ENCODE data around the gene KIAA0232.
"Not testable (repeated sequence)": the region's sequence is repeated elsewhere in the genome, so short reads cannot be mapped to it uniquely, and the experiment has no call there.

The KIAA0232 gene

GRCh38 chr4:6811165-6811564 is 28.6 kb downstream of the KIAA0232 start:
- DNase-seq: no peak

DNA sequence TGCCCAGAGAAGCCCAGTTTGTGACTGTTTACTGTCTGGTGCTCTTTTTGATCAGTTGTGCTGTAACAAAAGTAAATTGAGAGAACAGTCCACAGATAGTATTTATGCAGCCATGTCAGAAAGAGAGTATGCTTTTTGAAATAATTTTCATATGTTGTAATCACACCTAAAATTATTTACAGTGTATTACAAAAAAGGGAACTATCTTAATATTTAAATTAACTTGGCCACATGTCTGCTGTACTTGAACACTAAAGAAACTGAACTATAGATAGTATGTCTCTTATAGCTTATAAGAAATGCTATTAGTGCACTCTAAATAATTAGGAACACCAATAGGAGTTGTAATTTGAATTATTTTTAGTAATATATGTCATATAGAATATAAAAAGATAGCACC is 30.2 kb downstream of the KIAA0232 start:
- no peak for DNase-seq

DNA sequence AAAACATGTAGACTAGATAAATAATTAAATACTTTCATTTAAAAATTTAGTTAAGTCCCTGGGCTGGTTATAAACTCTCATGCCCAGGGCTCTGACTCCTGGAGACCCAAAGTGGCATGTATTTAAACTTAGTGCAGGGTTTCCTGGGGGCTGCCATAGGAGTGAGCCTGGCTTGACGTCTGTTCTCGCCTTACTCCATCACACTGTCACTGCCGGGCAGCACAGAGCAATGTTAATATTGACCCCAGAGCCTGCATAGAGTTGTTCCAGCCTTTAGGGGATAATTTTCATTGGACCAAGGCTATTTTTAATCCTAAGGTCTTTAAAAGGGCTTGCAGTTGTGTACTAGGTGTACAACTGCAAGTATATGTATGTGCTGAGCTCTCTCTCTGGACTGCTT is 31.2 kb downstream of the KIAA0232 start:
- DNase-seq: no peak

DNA sequence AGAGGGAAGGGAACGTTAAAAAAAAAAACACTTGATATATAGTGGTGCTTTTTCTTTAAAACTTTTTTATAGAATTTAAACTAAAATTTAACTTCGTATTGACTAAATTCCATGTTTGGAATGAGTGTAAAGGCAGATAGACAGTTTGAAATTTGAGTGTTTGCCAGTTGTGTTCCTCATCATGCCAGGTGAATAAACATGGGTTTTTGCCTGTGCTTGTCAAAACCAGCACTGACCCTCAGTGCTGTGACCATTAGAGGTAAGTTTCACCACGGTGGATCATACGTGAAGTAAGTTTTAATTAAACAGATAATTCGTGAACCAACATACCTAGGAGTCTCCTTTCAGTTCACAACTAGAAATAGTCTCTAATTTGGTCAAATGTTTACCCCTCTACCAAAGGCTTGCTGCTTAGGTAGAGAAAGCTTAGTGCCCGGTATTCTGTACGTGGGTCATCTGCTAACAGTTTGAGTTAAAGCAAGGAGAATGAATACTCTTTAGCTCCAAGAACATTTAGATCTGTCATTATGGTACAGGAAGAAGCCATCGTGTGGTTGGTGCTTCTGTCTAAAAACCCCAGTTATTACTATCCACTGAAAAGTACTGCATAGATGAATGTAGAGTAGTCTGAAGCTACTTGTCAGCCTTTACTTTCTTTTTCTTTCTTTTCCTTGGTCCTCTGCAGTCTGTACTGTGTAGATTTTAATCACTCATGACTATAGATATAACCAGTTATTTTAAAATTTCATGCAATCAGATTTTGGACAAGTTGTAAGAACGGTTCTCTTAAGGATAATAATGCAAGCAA is 32.7 kb downstream of the KIAA0232 start:
- DNase-seq: peak in 1 of 2 experiments; percentile 30

DNA sequence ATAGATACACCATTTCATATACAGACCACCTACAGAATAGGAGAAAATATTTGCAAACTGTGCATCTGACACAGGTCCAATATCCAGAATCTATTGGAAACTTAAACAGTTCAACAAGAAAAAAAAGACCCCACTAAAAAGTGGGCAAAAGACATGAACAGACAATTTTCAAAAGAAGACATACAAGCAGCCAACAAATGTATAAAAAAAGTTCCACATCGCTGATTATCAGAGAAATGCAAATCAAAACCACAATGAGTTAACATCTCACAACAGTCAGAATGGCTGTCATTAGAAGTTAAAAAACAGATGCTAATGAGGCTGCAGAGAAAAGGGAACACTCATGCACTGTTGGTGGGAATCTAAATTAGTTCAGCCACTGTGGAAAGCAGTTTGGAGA is 36.8 kb downstream of the KIAA0232 start:
- DNase-seq: no peak

DNA sequence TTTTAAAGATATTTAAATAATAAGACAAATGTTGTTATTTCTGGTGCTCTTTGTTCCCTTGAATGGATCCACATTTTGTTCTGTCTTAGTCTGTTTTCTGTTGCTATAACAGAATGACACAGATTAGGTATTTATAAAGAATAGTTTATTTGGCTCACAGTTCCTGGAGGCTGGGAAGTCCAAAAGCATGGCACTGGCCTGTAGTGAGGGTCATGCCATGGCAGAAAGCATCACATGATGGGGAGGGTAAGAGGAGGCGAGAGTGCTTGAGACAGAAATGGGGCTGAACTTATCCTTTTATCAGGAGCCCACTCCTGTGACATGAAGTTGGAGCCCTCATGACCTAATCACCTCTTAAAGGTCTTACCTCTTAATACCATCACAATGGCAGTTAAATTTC is 38.2 kb downstream of the KIAA0232 start:
- DNase-seq: no peak

DNA sequence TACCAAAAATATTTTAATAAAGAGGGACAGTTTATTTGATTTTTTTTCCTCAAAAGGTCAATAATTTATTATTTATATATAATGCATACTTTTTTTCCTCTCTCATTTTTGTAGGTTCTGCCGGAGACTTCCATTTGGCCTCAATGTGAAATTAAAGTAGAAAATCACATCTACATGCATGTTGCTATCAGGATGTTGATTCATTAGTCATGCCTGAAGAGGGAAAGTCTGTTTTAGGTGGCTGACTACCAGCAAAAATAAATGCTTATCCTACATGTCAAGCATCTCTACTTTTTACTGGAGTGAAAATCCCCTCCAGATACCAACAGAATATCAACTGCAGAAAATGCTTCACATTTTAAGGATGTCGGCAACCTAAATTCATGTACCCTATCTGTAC is 41.5 kb downstream of the KIAA0232 start:
- DNase-seq: no peak

DNA sequence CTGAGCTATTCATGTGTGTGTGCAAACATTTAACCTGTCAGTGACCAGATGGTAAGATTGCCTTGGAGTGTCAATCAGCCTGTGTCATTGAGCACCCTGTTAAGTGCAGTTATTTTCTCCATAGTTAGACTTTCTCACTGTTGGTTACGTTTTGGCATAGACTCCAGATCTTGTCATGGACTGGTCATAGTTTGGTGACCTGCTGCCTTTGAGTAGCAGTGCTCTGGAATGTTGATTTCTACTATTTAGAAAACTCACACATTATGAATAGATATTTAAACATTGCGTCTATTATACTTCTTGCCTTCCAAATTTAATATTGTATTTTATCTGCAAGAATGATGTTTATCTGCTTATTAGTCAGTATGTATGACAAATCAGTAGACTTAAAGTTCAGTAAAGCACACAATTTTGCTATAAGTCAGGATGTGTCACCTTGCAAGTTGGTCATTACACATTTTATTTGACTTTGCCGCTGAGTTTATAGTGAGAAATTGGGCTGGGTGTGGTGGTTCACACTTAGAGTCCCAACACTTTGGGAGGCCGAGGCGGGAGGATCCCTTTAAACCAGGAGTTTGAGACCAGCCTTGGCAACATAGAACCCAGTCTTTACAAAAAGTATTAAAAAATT is 42.4 kb downstream of the KIAA0232 start:
- no peak for DNase-seq

DNA sequence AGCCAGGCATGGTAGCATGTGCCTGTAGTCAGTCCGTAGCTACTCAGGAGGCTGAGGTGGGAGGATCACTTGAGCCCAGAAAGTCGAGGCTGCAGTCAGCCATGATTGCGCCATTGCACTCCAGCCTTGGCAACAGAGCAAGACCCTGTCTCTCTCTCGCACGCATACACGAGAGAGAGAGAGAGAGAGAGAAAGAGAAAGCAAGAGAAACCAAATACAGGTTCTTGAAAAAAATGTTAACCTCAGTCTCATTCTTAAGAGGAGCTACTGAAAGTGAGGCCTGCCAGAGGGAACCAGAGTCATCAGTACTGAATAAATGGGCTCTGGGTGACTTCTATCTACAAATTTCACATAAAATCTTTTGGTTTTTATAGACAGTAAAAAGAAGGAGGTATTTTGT is 42.9 kb downstream of the KIAA0232 start:
- DNase-seq: no peak

DNA sequence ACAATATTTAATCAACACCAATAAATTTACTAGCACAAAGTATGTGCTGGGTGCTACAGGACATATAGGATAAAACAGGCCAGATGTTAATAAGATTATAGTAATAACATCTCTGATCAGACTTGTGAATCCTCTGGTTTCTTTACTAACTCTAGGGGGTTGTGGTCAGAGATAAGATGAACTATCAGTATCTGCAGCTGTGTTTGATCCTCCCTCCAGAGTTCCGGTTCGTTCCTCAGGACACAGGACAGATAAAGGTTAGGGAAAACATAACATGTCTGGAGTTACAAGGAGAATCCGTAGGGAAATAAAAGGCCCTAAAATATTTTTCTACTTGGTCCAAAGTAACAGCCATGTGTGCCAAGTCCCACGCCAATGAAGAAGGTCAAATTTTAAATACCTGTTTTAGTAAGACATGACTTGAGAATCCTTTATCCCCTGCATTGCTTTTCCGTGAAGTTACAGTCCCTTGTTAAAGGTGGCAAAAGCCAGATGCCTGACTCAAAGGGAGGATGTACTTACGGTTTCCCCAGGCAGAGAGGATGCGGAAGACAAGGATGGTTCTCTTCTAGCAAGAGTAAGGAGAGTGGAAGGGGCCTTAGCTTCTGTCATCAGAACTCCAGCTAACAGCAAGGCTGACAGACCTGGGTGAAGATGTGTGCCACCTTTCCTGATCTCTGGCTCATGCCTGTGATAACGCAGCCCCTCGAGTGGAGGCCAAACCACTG is 44.4 kb downstream of the KIAA0232 start:
- DNase-seq: no peak

DNA sequence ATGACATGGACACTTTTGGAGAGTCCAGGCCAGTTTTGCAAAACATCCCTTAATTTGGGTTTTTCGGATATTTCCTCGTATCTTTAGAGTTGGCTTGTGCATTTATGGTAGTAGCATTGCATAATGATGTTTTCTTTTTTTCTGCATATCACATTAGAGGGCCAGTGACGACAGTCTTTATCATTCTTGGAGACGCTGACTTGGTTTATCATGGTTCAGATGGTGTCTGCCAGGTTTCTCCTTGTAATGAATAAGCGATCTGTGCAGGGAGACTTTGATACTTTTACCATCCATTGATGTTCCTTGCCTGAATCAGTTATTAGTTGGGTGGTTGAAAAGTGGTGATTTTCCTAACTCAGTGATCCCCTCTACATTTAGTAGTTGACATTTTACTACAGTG is 46.6 kb downstream of the KIAA0232 start:
- DNase-seq: no peak

DNA sequence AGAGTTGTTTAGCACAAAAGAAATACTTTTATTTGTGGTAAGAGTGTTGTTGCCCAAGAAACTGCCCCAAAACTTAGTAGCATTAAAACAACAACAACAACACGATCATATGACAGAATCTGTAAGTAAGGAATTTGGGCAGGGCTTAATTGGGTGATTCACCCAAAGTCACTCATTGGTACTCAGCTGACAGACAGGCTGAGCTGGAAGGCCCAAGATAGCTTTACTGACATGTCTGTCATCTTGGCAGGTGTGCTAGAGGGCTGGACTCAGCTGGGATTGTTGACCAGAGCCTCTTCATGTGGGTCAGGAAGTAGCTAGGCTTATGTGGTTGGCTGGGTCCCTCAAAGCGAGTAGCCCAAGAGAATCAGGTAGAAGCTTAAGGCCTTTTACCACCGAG is 52.3 kb downstream of the KIAA0232 start:
- no peak for DNase-seq

GRCh38 chr4:6835616-6836015 is 53.1 kb downstream of the KIAA0232 start:
- DNase-seq: not testable (repeated sequence)

- DNase-seq: not testable (repeated sequence)
These were observed 54.6 kb downstream of the KIAA0232 start for GRCh38 chr4:6837106-6837505.

DNA sequence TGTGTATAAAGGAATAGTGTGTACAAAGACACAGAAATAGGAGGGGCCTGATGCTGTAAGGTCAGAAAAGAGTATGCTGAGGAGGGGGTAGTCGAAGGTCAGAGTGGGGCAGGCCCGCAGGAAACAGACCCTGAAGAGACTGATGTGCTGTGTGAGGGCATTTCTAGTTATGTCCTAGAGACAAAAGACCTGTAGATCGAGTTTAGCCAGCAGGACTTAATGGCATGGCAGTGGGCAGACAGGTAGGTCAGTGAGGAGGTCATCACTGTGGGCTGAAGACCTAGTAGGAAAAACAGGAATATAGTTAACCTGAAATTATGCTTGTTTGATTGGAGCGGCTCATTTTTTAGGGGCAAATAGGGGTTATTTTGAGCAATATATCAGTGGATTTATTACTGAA is 57.1 kb downstream of the KIAA0232 start:
- DNase-seq: no peak

GRCh38 chr4:6840062-6840976 is 57.8 kb downstream of the KIAA0232 start:
- no peak for DNase-seq

- DNase-seq: no peak
These were observed 62.5 kb downstream of the KIAA0232 start for GRCh38 chr4:6845027-6845426.

- DNase-seq: no peak
These were observed 63.0 kb downstream of the KIAA0232 start for GRCh38 chr4:6845574-6845973.

DNA sequence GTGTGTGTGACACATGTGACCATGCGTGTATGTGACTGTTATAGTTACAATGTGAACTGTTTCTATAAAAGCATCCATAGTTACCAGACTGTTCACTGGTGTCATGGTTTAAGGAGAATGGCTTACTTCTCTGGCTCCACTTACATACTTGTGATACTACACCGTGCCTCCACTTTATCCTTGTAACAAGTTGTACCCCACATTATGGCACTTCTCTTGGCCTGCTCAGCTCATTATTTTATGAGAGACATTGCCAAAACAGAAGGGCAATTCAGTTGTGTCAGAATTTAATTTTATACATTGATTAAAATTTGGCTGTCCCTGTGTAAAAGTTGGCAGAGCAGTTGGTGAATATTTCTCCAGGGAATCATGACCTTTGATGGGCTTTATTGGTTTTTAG is 64.7 kb downstream of the KIAA0232 start:
- DNase-seq: no peak

- peak in 1 of 2 experiments; percentile 24 for DNase-seq
These were observed 66.3 kb downstream of the KIAA0232 start for GRCh38 chr4:6848717-6849305.

GRCh38 chr4:6849691-6850090 is 67.2 kb downstream of the KIAA0232 start:
- DNase-seq: no peak

DNA sequence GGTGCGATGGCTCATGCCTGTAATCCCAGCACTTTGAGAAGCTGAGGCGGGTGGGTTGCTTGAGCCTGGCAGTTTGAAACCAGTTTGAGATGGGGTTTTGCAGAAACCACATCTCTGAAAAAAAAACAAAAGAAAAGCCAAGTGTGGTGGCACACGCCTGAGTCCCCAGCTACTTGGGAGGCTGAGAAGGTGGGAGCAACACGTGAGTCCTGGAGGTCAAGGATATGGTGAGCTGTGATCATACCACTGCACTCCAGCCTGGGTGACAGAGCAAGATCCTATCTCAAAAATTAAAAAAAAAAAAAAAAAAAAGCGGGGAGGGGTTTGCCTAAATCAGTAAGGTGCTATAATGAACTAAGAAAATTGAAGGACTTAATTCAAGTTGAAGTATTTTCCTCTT is 68.9 kb downstream of the KIAA0232 start:
- no peak for DNase-seq
